LNCaP clone FGC (cell line): ENCODE data around the gene DCAF8L2.
"Not testable (repeated sequence)": the region's sequence is repeated elsewhere in the genome, so short reads cannot be mapped to it uniquely, and the experiment has no call there.

Source experiments
- DNase-seq: peaks from one replicate; pipeline ENCODE4 v3.0.0-alpha.2; 2011; ENCODE audit warnings: low read depth
- H3K4me3 ChIP-seq: 2 replicates; pipeline ENCODE4 v1.5.1; 2011; ENCODE audit warnings: mild to moderate bottlenecking, low read depth, low read length, control low read depth
- CTCF ChIP-seq: IDR thresholded peaks from 2 replicates; pipeline ENCODE4 v1.5.1; 2012; ENCODE audit warnings: mild to moderate bottlenecking; ENCODE audit not compliant: control insufficient read depth, insufficient read depth; ENCODE audit errors: extremely low read depth

Gene DCAF8L2

GRCh38 chrX:27590044-27590443 is at the start of gene DCAF8L2:
TSS of gene DCAF8L2 (plus strand) at chrX:27590344. CDS start at chrX:27746896, 156,552 bp downstream.
- no peak for TF ChIP-seq CTCF
- DNase-seq, result no peak

GRCh38 chrX:27541161-27541560 is 49.0 kb upstream of the DCAF8L2 start:
- DNase-seq, H3K4me3 ChIP-seq: not testable (repeated sequence)

More at GRCh38 chrX:27590044-27590443, at the start of gene DCAF8L2:
- no peak within 1 kb of the TSS for H3K4me3 ChIP-seq

GRCh38 chrX:27548624-27549023 is 41.5 kb upstream of the DCAF8L2 start:
- H3K4me3 ChIP-seq, result no peak overlapping the region
- no peak for TF ChIP-seq CTCF
- DNase-seq, result no peak

GRCh38 chrX:27549688-27550087 is 40.5 kb upstream of the DCAF8L2 start:
- no peak for TF ChIP-seq CTCF
- DNase-seq, result no peak
- H3K4me3 ChIP-seq, result no peak overlapping the region

- H3K4me3 ChIP-seq, result no peak overlapping the region
- DNase-seq, result no peak
- peak; percentile 49 for TF ChIP-seq CTCF
These were observed 34.6 kb upstream of the DCAF8L2 start for GRCh38 chrX:27555514-27555913.

- H3K4me3 ChIP-seq, result no peak overlapping the region
- no peak for TF ChIP-seq CTCF
- DNase-seq, result no peak
These were observed 24.2 kb upstream of the DCAF8L2 start for GRCh38 chrX:27565992-27566391.

GRCh38 chrX:27571164-27571563 is 19.0 kb upstream of the DCAF8L2 start:
- H3K4me3 ChIP-seq, result no peak overlapping the region
- no peak for DNase-seq
- TF ChIP-seq CTCF, result no peak

- H3K4me3 ChIP-seq, result no peak overlapping the region
- DNase-seq, result no peak
- no peak for TF ChIP-seq CTCF
These were observed 14.6 kb upstream of the DCAF8L2 start for GRCh38 chrX:27575565-27575964.
